SK-N-MC (cell line): ENCODE measurements around the gene PLCD1.

Experiments
- EZH2 ChIP-seq: fragments of 200-600 bp; sonication (generic); IDR thresholded peaks from one replicate; pipeline ENCODE4 v1.6.1; 2017; ENCODE audit warnings: antibody characterized with exemption
- FOXP2 ChIP-seq: optimal IDR thresholded peaks from 2 replicates; pipeline ENCODE3; 2011; ENCODE audit warnings: mild to moderate bottlenecking, moderate library complexity; ENCODE audit not compliant: insufficient read depth; ENCODE audit errors: extremely low read length, control extremely low read depth
- POLR2AphosphoS5 ChIP-seq: IDR thresholded peaks from 2 replicates; pipeline ENCODE4 v1.6.1; 2012; ENCODE audit warnings: mild to moderate bottlenecking, low read depth, low read length, borderline replicate concordance

- no peak for TF ChIP-seq POLR2AphosphoS5
- no peak for TF ChIP-seq EZH2
- TF ChIP-seq FOXP2, result no peak
Observed at GRCh38 chr3:38002291-38002876, 27.1 kb downstream of the PLCD1 start.
